Small intestine (tissue), 16 donors: Measurements from ENCODE around the gene KCNJ2. TPM values are rescaled to one million over a fixed set of nuclear protein-coding genes. Genes with fewer than 3 reads are reported as not detected.

Experiments
- DNase-seq, 2 donors: peaks; one replicate each; pipeline versions ENCODE4 v3.0.0 to v3.0.0-alpha.2; 2013
- FAIRE-seq: peaks from 2 replicates; lab custom pipeline; 2012; peaks lifted over from hg19 to GRCh38; lab: Jason Lieb, UNC
- H3K27ac ChIP-seq, 3 donors: one replicate each; pipeline ENCODE4 v1.5.1; 2013; ENCODE audit warnings: low read length in 2 of 3, mild to moderate bottlenecking in 2 of 3, control low read depth in 1 of 3, inconsistent platforms in 1 of 3, low read depth in 1 of 3, moderate library complexity in 1 of 3
- H3K27me3 ChIP-seq, 3 donors: one replicate each; pipeline ENCODE4 v1.6.1; 2013; ENCODE audit warnings: low read length in 3 of 3, inconsistent platforms in 1 of 3; ENCODE audit not compliant: control insufficient read depth in 3 of 3, insufficient read depth in 3 of 3
- H3K36me3 ChIP-seq, 3 donors: one replicate each; pipeline ENCODE4 v1.6.1; 2013; ENCODE audit warnings: low read length in 3 of 3, inconsistent platforms in 1 of 3, low read depth in 1 of 3, mild to moderate bottlenecking in 1 of 3, moderate library complexity in 1 of 3; ENCODE audit not compliant: control insufficient read depth in 3 of 3, insufficient read depth in 2 of 3
- H3K4me1 ChIP-seq, 3 donors: one replicate each; pipeline ENCODE4 v1.6.1; 2013; ENCODE audit warnings: low read length in 2 of 3, inconsistent platforms in 1 of 3, low read depth in 1 of 3, mild to moderate bottlenecking in 1 of 3, moderate library complexity in 1 of 3; ENCODE audit not compliant: control insufficient read depth in 3 of 3, insufficient read depth in 2 of 3
- H3K4me3 ChIP-seq, 3 donors: one replicate each; pipeline ENCODE4 v1.5.1; 2013; ENCODE audit warnings: low read length in 3 of 3, control low read depth in 1 of 3, inconsistent platforms in 1 of 3, low read depth in 1 of 3, mild to moderate bottlenecking in 1 of 3, moderate library complexity in 1 of 3
- H3K9me3 ChIP-seq, 2 donors: one replicate each; pipeline ENCODE4 v1.6.1; 2013; ENCODE audit warnings: low read depth in 1 of 2, low read length in 1 of 2; ENCODE audit not compliant: control insufficient read depth in 2 of 2, insufficient read depth in 1 of 2
- WGBS, 3 donors: extraction: QIAGEN DNeasy Blood & Tissue Kit; methylation state at CpG; one replicate each; pipeline ENCODE4 v1.1.7; 2013; 5-methylcytosine and 5-hydroxymethylcytosine counted together
- long read RNA-seq, 10 donors: transcript quantifications; one replicate each; lab custom pipeline, GENCODE V29; 2026
- polyA plus RNA-seq, 4 donors: library from polyadenylated mRNA; stranded (reverse) in 3 of 4; unstranded in 1 of 4; fragments of 200-250 nt in 3 of 4; fragments of 120-200 nt in 1 of 4; gene quantifications; one replicate each; pipeline versions ENCODE4 v1.2.1 to v1.2.3, GENCODE V29; 2013
- donor health status: healthy with polysubstance abuse.
- donor health status: control.
- donor health status: control.
- donor health status: Bipolar disorder and iron deficiency.
- donor health status: healthy.

Gene KCNJ2
- polyA plus RNA-seq, result 1 to 10 TPM in 1 of 4 donors, under 1 TPM in 3; 0.27 to 1.6 (median 0.57) TPM
- long read RNA-seq, donor 1, result 0 reads
- long read RNA-seq, donor 2, full-length matches to known transcripts, result 1 of 1 reads
- long read RNA-seq, donor 2, partial matches to known transcripts, result 0 of 1 reads
- long read RNA-seq, donor 2, other reads (novel, unspliced or antisense), result 0 of 1 reads
- long read RNA-seq, donor 3, result 0 reads
- long read RNA-seq, donor 4, result 0 reads
- long read RNA-seq, donor 5, result 0 reads
- long read RNA-seq, donor 6, result 0 reads
- long read RNA-seq, donor 7, full-length matches to known transcripts, result 4 of 4 reads
- long read RNA-seq, donor 7, partial matches to known transcripts, result 0 of 4 reads
- long read RNA-seq, donor 7, other reads (novel, unspliced or antisense), result 0 of 4 reads
- long read RNA-seq, donor 8, result 0 reads
- long read RNA-seq, donor 9, result 0 reads
- long read RNA-seq, donor 10, full-length matches to known transcripts, result 1 of 1 reads
- long read RNA-seq, donor 10, partial matches to known transcripts, result 0 of 1 reads
- long read RNA-seq, donor 10, other reads (novel, unspliced or antisense), result 0 of 1 reads

GRCh38 chr17:70168977-70169708 lies at the start of gene KCNJ2:
Gene KCNJ2 (plus strand): TSS chr17:70169532. CDS start chr17:70175040, 5,508 bp downstream.
- WGBS, 3 donors, result 0 to 1% (median 0%) methylated on average over 48 to 67 of the region's 67 CpGs
- Histone ChIP-seq H3K9me3 (no peaks in the 10 kb centered on the region), H3K4me3 (peak within 1 kb of the TSS; percentile 56 to 71 (median 56)), H3K27me3 (peaks cover 0 to 39% (median 0%) of the 10 kb centered on the region in 3 donors), H3K27ac (peak within 1 kb of the TSS; percentile 34 to 82 (median 67)), H3K4me1 (peaks cover 0 to 4% (median 0%) of the 10 kb centered on the region in 3 donors), H3K36me3 (no peaks in the 10 kb centered on the region)
- FAIRE-seq (no peak), DNase-seq (peak; percentile 87 to 90)

- DNase-seq, result no peak
- H3K9me3 ChIP-seq, result peaks cover 0 to 2% of the 10 kb centered on the region in 2 donors
- no peaks in the 10 kb centered on the region for H3K4me1 ChIP-seq
- 89 to 100% (median 90%) methylated on average over 1 of the region's 1 CpG for WGBS, 3 donors
- H3K4me3 ChIP-seq, result no peak overlapping the region
- no peak overlapping the region for H3K27ac ChIP-seq
- no peaks in the 10 kb centered on the region for H3K36me3 ChIP-seq
- no peak for FAIRE-seq
- H3K27me3 ChIP-seq, result no peaks in the 10 kb centered on the region
Observed at GRCh38 chr17:70119545-70119944, 49.8 kb upstream of the KCNJ2 start.

DNA sequence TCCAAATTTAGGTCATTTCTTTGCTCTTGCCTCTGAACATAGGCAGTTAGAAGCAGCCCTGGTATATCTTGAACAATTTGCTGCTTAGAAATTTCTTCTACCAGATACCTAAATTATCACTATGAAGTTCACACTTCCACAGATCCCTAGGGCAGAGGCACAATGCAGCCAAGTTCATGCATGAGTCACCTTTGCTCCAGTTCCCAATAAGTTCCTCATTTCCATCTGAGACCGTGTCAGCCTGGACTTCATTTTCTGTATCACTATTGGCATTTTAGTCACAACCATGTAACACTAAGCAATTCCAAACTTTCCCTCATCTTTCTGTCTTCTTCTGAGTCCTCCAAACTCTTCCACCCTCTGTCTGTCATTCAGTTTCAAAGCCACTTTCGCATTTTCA lies 49.3 kb upstream of the KCNJ2 start:
- H3K9me3 ChIP-seq, result peaks cover 0 to 2% of the 10 kb centered on the region in 2 donors
- H3K4me1 ChIP-seq, result no peaks in the 10 kb centered on the region
- 68 to 74% (median 69%) methylated on average over 2 of the region's 2 CpGs for WGBS, 3 donors
- no peak overlapping the region for H3K4me3 ChIP-seq
- H3K36me3 ChIP-seq, result no peaks in the 10 kb centered on the region
- no peak overlapping the region for H3K27ac ChIP-seq
- DNase-seq (peak in 1 of 2 donors; percentile 18), FAIRE-seq (no peak)
- H3K27me3 ChIP-seq, result no peaks in the 10 kb centered on the region

DNA sequence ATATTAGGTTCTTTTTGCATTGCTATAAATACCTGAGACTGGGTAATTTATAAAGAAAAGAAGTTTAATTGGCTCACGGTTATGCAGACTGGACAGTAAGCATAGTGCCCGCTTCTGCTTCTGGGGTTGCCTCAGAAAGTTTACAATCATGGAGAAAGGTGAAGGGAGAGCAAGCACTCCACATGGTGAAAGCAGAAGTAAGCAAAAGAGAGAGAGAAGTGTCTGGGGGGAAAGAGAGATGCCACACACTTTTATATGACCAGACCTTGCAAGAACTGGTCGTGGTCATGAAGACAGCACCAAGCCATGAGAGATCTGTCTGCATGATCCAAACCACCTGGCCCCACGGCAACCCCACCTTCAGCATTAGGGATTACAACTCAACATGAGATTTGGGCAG lies 48.9 kb upstream of the KCNJ2 start:
- no peaks in the 10 kb centered on the region for H3K36me3 ChIP-seq
- no peaks in the 10 kb centered on the region for H3K4me1 ChIP-seq
- no peak overlapping the region for H3K27ac ChIP-seq
- no peak for FAIRE-seq
- H3K27me3 ChIP-seq, result no peaks in the 10 kb centered on the region
- DNase-seq, result no peak
- 60 to 92% (median 90%) methylated on average over 4 of the region's 4 CpGs for WGBS, 3 donors
- peaks cover 0 to 2% of the 10 kb centered on the region in 2 donors for H3K9me3 ChIP-seq
- no peak overlapping the region for H3K4me3 ChIP-seq

GRCh38 chr17:70121126-70121525 lies 48.2 kb upstream of the KCNJ2 start:
- H3K4me1 ChIP-seq, result no peaks in the 10 kb centered on the region
- no peak overlapping the region for H3K27ac ChIP-seq
- 65 to 93% (median 75%) methylated on average over 3 of the region's 3 CpGs for WGBS, 3 donors
- no peak for FAIRE-seq
- H3K9me3 ChIP-seq, result peaks cover 0 to 2% of the 10 kb centered on the region in 2 donors
- no peaks in the 10 kb centered on the region for H3K27me3 ChIP-seq
- no peaks in the 10 kb centered on the region for H3K36me3 ChIP-seq
- no peak overlapping the region for H3K4me3 ChIP-seq
- DNase-seq, result no peak

GRCh38 chr17:70123193-70123592 lies 46.1 kb upstream of the KCNJ2 start:
- Histone ChIP-seq H3K36me3 (no peaks in the 10 kb centered on the region), H3K27ac (no peak overlapping the region), H3K4me3 (no peak overlapping the region), H3K9me3 (peaks cover 0 to 2% of the 10 kb centered on the region in 2 donors), H3K4me1 (no peaks in the 10 kb centered on the region), H3K27me3 (no peaks in the 10 kb centered on the region)
- 22 to 52% (median 33%) methylated on average over 2 of the region's 2 CpGs for WGBS, 3 donors
- FAIRE-seq (no peak), DNase-seq (no peak)

- H3K4me1 ChIP-seq, result no peaks in the 10 kb centered on the region
- no peak for FAIRE-seq
Observed at GRCh38 chr17:70124723-70125122, 44.6 kb upstream of the KCNJ2 start.

DNA sequence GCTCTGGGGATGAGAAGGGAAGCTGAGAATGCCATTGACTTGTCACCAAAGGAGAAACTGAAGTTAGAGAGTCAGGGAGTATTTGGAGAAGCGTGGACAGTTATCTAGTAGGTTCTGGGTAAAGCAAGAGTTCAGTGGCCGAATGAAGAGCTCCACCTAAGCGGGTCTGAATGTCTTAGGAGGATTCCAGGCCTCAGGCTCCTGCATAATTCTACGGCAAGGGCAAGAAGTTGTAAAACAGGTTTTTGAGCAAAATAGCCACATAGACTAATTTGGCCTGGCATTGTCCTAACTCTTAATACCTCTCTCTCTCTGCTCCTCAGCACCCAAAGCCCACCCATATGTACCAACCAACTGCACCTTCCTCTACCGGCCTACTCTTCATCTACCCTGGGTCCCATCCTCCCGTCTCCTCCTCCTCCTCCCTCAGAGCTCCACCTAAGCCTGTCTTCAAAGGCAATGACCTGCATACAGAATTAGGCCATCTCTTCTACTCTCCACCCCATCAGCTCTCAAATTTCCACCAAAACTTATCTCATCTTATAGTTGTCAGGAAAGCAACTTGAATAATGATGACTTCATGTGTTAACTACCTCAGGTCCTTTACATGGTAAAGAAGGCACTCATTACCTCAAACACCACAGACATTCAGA lies 42.0 kb upstream of the KCNJ2 start:
- Histone ChIP-seq H3K36me3 (no peaks in the 10 kb centered on the region), H3K4me1 (no peaks in the 10 kb centered on the region), H3K27me3 (no peaks in the 10 kb centered on the region), H3K4me3 (no peak overlapping the region), H3K9me3 (no peaks in the 10 kb centered on the region), H3K27ac (no peak overlapping the region)
- FAIRE-seq (no peak), DNase-seq (no peak)
- WGBS, 3 donors, result 86 to 92% (median 87%) methylated on average over 6 of the region's 6 CpGs

More at GRCh38 chr17:70124723-70125122, 44.6 kb upstream of the KCNJ2 start:
- no peak for DNase-seq
- Histone ChIP-seq H3K9me3 (no peaks in the 10 kb centered on the region), H3K4me3 (no peak overlapping the region), H3K27ac (no peak overlapping the region), H3K27me3 (no peaks in the 10 kb centered on the region), H3K36me3 (no peaks in the 10 kb centered on the region)
- WGBS, 3 donors, result 77 to 85% (median 78%) methylated on average over 3 of the region's 3 CpGs
